ENCODE results near the gene LINGO1.

Gene LINGO1

GRCh38 chr15:77569729-77570125 is 63.0 kb downstream of the LINGO1 start:
- no peak for FAIRE-seq
- TF ChIP-seq POLR2AphosphoS5 (IDR thresholded peaks at IDR 0.05; ENCODE audit: low read depth, low read length) (no peak), TAF1 (IDR thresholded peaks at IDR 0.05; ENCODE audit: low read depth, low read length) (no peak), POLR2A (IDR thresholded peaks at IDR 0.05; ENCODE audit: low read depth, low read length) (no peak), SPI1 (IDR thresholded peaks at IDR 0.05; ENCODE audit: low read depth, low read length) (no peak), POU2F2 (IDR thresholded peaks at IDR 0.05; ENCODE audit: low read depth, low read length) (no peak), PAX5 (IDR thresholded peaks at IDR 0.05; ENCODE audit: insufficient read depth, low read length, severe bottlenecking) (no peak)
- DNase-seq (ENCODE audit: insufficient read length, low spot score): no peak

GRCh38 chr15:77568973-77569728 is 63.6 kb downstream of the LINGO1 start:
- TF ChIP-seq POU2F2 (IDR thresholded peaks at IDR 0.05; ENCODE audit: low read depth, low read length): no peak
- TF ChIP-seq PAX5 (IDR thresholded peaks at IDR 0.05; ENCODE audit: insufficient read depth, low read length, severe bottlenecking): no peak
- TF ChIP-seq SPI1 (IDR thresholded peaks at IDR 0.05; ENCODE audit: low read depth, low read length): no peak
- no peak for TF ChIP-seq POLR2AphosphoS5 (IDR thresholded peaks at IDR 0.05; ENCODE audit: low read depth, low read length)
- no peak for TF ChIP-seq POLR2A (IDR thresholded peaks at IDR 0.05; ENCODE audit: low read depth, low read length)
- TF ChIP-seq TAF1 (IDR thresholded peaks at IDR 0.05; ENCODE audit: low read depth, low read length): no peak
- DNase-seq (ENCODE audit: insufficient read length, low spot score) (no peak), FAIRE-seq (no peak)

DNA sequence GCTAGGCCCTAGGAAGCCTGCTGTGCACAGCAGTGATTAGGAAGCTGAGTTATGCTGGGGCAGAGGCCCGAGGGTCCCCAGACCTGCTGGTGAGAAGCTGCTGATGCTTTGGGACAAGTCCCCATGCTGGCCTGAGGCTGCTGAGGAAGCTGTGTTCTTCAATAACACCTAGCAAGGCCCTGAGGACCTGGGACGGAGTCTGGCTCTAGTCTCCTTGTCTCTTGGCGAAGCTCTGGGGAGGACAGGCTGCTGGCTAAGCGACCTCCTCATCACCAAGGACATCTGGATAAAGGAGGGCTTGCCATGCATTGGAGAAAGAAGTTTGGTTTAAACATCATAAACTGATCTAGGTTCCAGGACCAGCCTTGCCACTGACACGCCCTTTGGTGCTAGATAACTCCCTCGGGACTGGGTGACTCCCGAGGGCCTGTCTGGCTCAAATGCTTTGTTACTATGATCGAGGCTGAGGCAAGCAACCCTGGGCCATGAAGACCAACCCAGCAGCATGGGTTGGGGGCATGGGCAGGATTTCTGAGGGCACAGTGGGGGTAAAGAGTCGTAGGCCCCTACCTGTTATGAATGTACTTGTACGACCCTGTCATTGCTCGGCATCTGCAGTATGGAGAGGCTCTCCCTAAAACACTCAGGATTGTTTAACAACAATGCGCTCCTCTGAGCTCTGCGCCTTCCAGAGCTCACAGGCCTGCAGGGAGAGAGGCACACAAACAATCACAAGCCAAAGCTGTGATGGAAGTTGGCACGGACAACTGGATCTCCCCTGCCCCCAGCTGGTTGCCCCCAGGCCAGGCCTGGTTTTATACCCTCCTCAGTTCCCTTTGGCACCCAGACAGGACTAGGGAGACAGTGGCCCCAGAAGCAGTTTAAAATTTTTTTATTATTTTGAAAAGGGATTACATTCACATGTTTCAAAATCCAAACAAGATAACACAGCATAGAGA is 64.4 kb downstream of the LINGO1 start:
- FAIRE-seq (no peak), DNase-seq (ENCODE audit: insufficient read length, low spot score) (no peak)
- TF ChIP-seq POLR2AphosphoS5 (IDR thresholded peaks at IDR 0.05; ENCODE audit: low read depth, low read length) (no peak), POLR2A (IDR thresholded peaks at IDR 0.05; ENCODE audit: low read depth, low read length) (no peak), TAF1 (IDR thresholded peaks at IDR 0.05; ENCODE audit: low read depth, low read length) (no peak), PAX5 (IDR thresholded peaks at IDR 0.05; ENCODE audit: insufficient read depth, low read length, severe bottlenecking) (no peak), SPI1 (IDR thresholded peaks at IDR 0.05; ENCODE audit: low read depth, low read length) (no peak), POU2F2 (IDR thresholded peaks at IDR 0.05; ENCODE audit: low read depth, low read length) (no peak)

- DNase-seq (ENCODE audit: insufficient read length, low spot score): no peak
- FAIRE-seq: no peak
- TF ChIP-seq PAX5 (IDR thresholded peaks at IDR 0.05; ENCODE audit: insufficient read depth, low read length, severe bottlenecking) (no peak), TAF1 (IDR thresholded peaks at IDR 0.05; ENCODE audit: low read depth, low read length) (no peak), POLR2AphosphoS5 (IDR thresholded peaks at IDR 0.05; ENCODE audit: low read depth, low read length) (no peak), SPI1 (IDR thresholded peaks at IDR 0.05; ENCODE audit: low read depth, low read length) (no peak), POLR2A (IDR thresholded peaks at IDR 0.05; ENCODE audit: low read depth, low read length) (no peak), POU2F2 (IDR thresholded peaks at IDR 0.05; ENCODE audit: low read depth, low read length) (no peak)
These were observed 65.5 kb downstream of the LINGO1 start for GRCh38 chr15:77567202-77567601.

- DNase-seq (ENCODE audit: insufficient read length, low spot score) (no peak), FAIRE-seq (no peak)
- TF ChIP-seq POLR2A (IDR thresholded peaks at IDR 0.05; ENCODE audit: low read depth, low read length) (no peak), PAX5 (IDR thresholded peaks at IDR 0.05; ENCODE audit: insufficient read depth, low read length, severe bottlenecking) (no peak), SPI1 (IDR thresholded peaks at IDR 0.05; ENCODE audit: low read depth, low read length) (no peak), POLR2AphosphoS5 (IDR thresholded peaks at IDR 0.05; ENCODE audit: low read depth, low read length) (no peak), TAF1 (IDR thresholded peaks at IDR 0.05; ENCODE audit: low read depth, low read length) (no peak), POU2F2 (IDR thresholded peaks at IDR 0.05; ENCODE audit: low read depth, low read length) (no peak)
These were observed 66.6 kb downstream of the LINGO1 start for GRCh38 chr15:77566092-77566491.

GRCh38 chr15:77565378-77565915 is 67.3 kb downstream of the LINGO1 start:
- TF ChIP-seq SPI1 (IDR thresholded peaks at IDR 0.05; ENCODE audit: low read depth, low read length) (no peak), PAX5 (IDR thresholded peaks at IDR 0.05; ENCODE audit: insufficient read depth, low read length, severe bottlenecking) (no peak), POLR2AphosphoS5 (IDR thresholded peaks at IDR 0.05; ENCODE audit: low read depth, low read length) (no peak), POU2F2 (IDR thresholded peaks at IDR 0.05; ENCODE audit: low read depth, low read length) (no peak), POLR2A (IDR thresholded peaks at IDR 0.05; ENCODE audit: low read depth, low read length) (no peak), TAF1 (IDR thresholded peaks at IDR 0.05; ENCODE audit: low read depth, low read length) (no peak)
- FAIRE-seq: no peak

DNA sequence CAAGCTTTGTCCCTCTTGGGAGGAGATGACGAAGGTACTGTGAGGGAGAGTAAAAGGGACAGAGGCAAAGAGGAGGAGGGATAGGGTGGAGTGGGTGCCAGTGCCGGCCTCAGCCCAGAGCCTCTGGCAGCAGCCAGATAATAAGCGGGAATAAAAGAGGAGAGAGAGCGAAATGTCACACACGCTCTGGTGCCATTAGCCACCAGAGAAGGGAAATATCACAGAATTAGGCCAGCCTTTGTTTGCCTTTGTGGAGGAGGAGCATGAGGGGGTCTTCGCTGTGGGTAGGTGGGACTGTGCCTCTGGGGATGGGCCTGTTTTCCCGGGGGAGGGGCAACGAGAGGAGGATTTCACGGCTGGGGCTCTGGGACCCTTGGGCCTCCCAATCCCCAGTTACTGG is 67.8 kb downstream of the LINGO1 start:
- TF ChIP-seq TAF1 (IDR thresholded peaks at IDR 0.05; ENCODE audit: low read depth, low read length) (no peak), PAX5 (IDR thresholded peaks at IDR 0.05; ENCODE audit: insufficient read depth, low read length, severe bottlenecking) (no peak), POLR2A (IDR thresholded peaks at IDR 0.05; ENCODE audit: low read depth, low read length) (no peak), POLR2AphosphoS5 (IDR thresholded peaks at IDR 0.05; ENCODE audit: low read depth, low read length) (no peak), SPI1 (IDR thresholded peaks at IDR 0.05; ENCODE audit: low read depth, low read length) (no peak), POU2F2 (IDR thresholded peaks at IDR 0.05; ENCODE audit: low read depth, low read length) (no peak)
- FAIRE-seq (no peak), DNase-seq (ENCODE audit: insufficient read length, low spot score) (no peak)

More at GRCh38 chr15:77565378-77565915, 67.3 kb downstream of the LINGO1 start:
- DNase-seq (ENCODE audit: insufficient read length, low spot score): no peak

DNA sequence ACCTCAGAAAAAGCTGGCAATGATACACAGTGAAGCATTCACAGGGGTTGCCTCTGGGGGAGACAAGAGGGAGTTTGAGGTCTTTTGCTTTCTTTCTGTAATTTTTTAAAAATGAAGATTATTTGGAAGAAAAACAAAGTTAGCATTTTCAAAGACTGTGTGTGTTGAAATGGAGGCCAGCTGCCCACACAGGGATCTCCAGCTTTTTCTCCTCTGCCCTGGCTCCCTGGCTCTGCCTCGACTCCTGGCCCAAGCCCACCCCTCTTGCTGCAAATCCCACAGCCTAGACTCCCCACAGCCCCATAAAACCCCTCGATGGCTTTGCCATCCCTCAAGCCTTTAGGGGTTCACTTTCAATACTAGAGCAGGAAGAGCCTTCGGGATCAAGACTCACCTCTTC is 68.4 kb downstream of the LINGO1 start:
- TF ChIP-seq PAX5 (IDR thresholded peaks at IDR 0.05; ENCODE audit: insufficient read depth, low read length, severe bottlenecking) (no peak), POLR2AphosphoS5 (IDR thresholded peaks at IDR 0.05; ENCODE audit: low read depth, low read length) (no peak), SPI1 (IDR thresholded peaks at IDR 0.05; ENCODE audit: low read depth, low read length) (no peak), POU2F2 (IDR thresholded peaks at IDR 0.05; ENCODE audit: low read depth, low read length) (no peak), TAF1 (IDR thresholded peaks at IDR 0.05; ENCODE audit: low read depth, low read length) (no peak), POLR2A (IDR thresholded peaks at IDR 0.05; ENCODE audit: low read depth, low read length) (no peak)
- FAIRE-seq: no peak
- no peak for DNase-seq (ENCODE audit: insufficient read length, low spot score)
